H1 (cell line): Measurements from ENCODE around the gene TSGA10. TPM values are rescaled to one million over a fixed set of nuclear protein-coding genes. Genes with fewer than 3 reads are reported as not detected.

Experiments used
- CTCF ChIA-PET: fragments of 300-600 bp; sonication (Branson Sonifier 250); formaldehyde crosslinking; loops from one replicate; lab custom pipeline; 2021; ENCODE audit not compliant: partially characterized antibody; lab: Charles Lee
- POLR2A ChIA-PET: fragments of 300-600 bp; sonication (Branson Sonifier 250); formaldehyde crosslinking; loops from one replicate; lab custom pipeline; 2021; ENCODE audit warnings: inconsistent platforms; ENCODE audit not compliant: partially characterized antibody; lab: Charles Lee
- DNase-seq, 2 experiments: peaks; one replicate each; pipeline versions ENCODE4 v3.0.0 to v3.0.0-alpha.2; 2010 to 2022; ENCODE audit warnings: low spot score in 2 of 2, low read depth in 1 of 2, mixed read lengths in 1 of 2
- FAIRE-seq: peaks from 2 replicates; lab custom pipeline; 2011; peaks lifted over from hg19 to GRCh38; lab: Jason Lieb, UNC
- H2AFZ ChIP-seq: 2 replicates; pipeline ENCODE4 v1.8.1; 2012; ENCODE audit warnings: low read length, inconsistent platforms
- H2AK5ac ChIP-seq: 2 replicates; pipeline ENCODE4 v1.6.1; 2013; ENCODE audit warnings: low read depth, low read length
- H2BK120ac ChIP-seq: replicated peaks from 2 replicates; pipeline ENCODE3; 2013; ENCODE audit warnings: low read depth, low read length, inconsistent platforms
- H2BK12ac ChIP-seq: 2 replicates; pipeline ENCODE4 v1.6.1; 2013; ENCODE audit warnings: low read depth, low read length
- H2BK15ac ChIP-seq: 2 replicates; pipeline ENCODE4 v1.6.1; 2013; ENCODE audit warnings: low read length
- H2BK20ac ChIP-seq: 2 replicates; pipeline ENCODE4 v1.6.1; 2013; ENCODE audit warnings: low read length
- H2BK5ac ChIP-seq: 2 replicates; pipeline ENCODE4 v1.6.1; 2013; ENCODE audit warnings: low read depth, low read length
- H3K14ac ChIP-seq: 2 replicates; pipeline ENCODE4 v1.6.1; 2013; ENCODE audit warnings: inconsistent platforms; ENCODE audit not compliant: insufficient read length
- H3K18ac ChIP-seq: 2 replicates; pipeline ENCODE4 v1.6.1; 2013; ENCODE audit warnings: low read length; ENCODE audit errors: extremely low read depth
- H3K23ac ChIP-seq: 2 replicates; pipeline ENCODE4 v1.6.1; 2013; ENCODE audit warnings: inconsistent platforms; ENCODE audit not compliant: insufficient read length
- H3K23me2 ChIP-seq: 2 replicates; pipeline ENCODE4 v1.6.1; 2013; ENCODE audit warnings: low read depth, low read length
- H3K27ac ChIP-seq: 2 replicates; pipeline ENCODE4 v1.6.1; 2011; ENCODE audit warnings: low read depth, low read length, inconsistent platforms
- H3K27me3 ChIP-seq, 4 experiments: replicated peaks in 1 of 4; 1 replicate in 1 of 4; 2 replicates in 3 of 4; pipeline versions ENCODE4 v1.6.1 to v1.8.1; 2011 to 2013; ENCODE audit warnings: low read length in 3 of 4, mild to moderate bottlenecking in 3 of 4, inconsistent platforms in 2 of 4, mixed read lengths in 2 of 4, moderate library complexity in 1 of 4; ENCODE audit not compliant: control insufficient read depth in 3 of 4, insufficient read depth in 3 of 4; ENCODE audit errors: extremely low read depth in 1 of 4
- H3K36me3 ChIP-seq, 4 experiments: 2 replicates each; pipeline versions ENCODE4 v1.6.1 to v1.8.1; 2011 to 2013; ENCODE audit warnings: mild to moderate bottlenecking in 4 of 4, low read length in 3 of 4, moderate library complexity in 2 of 4, control low read depth in 1 of 4, inconsistent platforms in 1 of 4; ENCODE audit not compliant: insufficient read depth in 4 of 4, control insufficient read depth in 2 of 4
- H3K4ac ChIP-seq: replicated peaks from 2 replicates; pipeline ENCODE3; 2013; ENCODE audit warnings: low read length, low read depth, mixed read lengths, inconsistent platforms; ENCODE audit not compliant: insufficient read length
- H3K4me1 ChIP-seq, 4 experiments: replicated peaks in 1 of 4; 1 replicate in 1 of 4; 2 replicates in 3 of 4; pipeline versions ENCODE4 v1.6.1 to v1.8.1; 2011 to 2013; ENCODE audit warnings: low read length in 3 of 4, inconsistent platforms in 2 of 4, mixed read lengths in 1 of 4; ENCODE audit not compliant: insufficient read depth in 4 of 4, control insufficient read depth in 3 of 4
- H3K4me2 ChIP-seq, 2 experiments: 2 replicates each; pipeline versions ENCODE4 v1.6.1 to v1.8.1; 2011 to 2013; ENCODE audit warnings: low read depth in 2 of 2, low read length in 2 of 2, control low read depth in 1 of 2, inconsistent platforms in 1 of 2, mild to moderate bottlenecking in 1 of 2; ENCODE audit not compliant: insufficient read depth in 1 of 2
- H3K4me3 ChIP-seq, 4 experiments: fragments of 200-600, 300-600 bp in 1 of 4; sonication (generic), shearing (Covaris generic), sonication (Bioruptor Twin) in 1 of 4; 2 replicates each; pipeline versions ENCODE4 v1.5.1 to v1.8.1; 2011 to 2016; ENCODE audit warnings: low read length in 4 of 4, low read depth in 3 of 4, control low read depth in 2 of 4, inconsistent platforms in 2 of 4, mild to moderate bottlenecking in 2 of 4, mixed read lengths in 1 of 4, moderate library complexity in 1 of 4; ENCODE audit not compliant: insufficient read depth in 2 of 4; ENCODE audit errors: extremely low read depth in 1 of 4
- H3K56ac ChIP-seq: replicated peaks from 2 replicates; pipeline ENCODE3; 2013; ENCODE audit warnings: low read depth, mild to moderate bottlenecking, mixed read lengths, low read length, inconsistent platforms; ENCODE audit not compliant: insufficient read length
- H3K79me1 ChIP-seq: 2 replicates; pipeline ENCODE4 v1.6.1; 2013; ENCODE audit warnings: low read depth, low read length, control low read depth
- H3K79me2 ChIP-seq, 2 experiments: 2 replicates each; pipeline versions ENCODE4 v1.6.1 to v1.8.1; 2012 to 2013; ENCODE audit warnings: low read length in 2 of 2, mild to moderate bottlenecking in 2 of 2, inconsistent platforms in 1 of 2; ENCODE audit not compliant: insufficient read depth in 2 of 2, control insufficient read depth in 1 of 2
- H3K9ac ChIP-seq, 4 experiments: replicated peaks in 1 of 4; 1 replicate in 1 of 4; 2 replicates in 3 of 4; pipeline versions ENCODE4 v1.6.1 to v1.8.1; 2011 to 2013; ENCODE audit warnings: low read depth in 3 of 4, low read length in 3 of 4, control low read depth in 2 of 4, mild to moderate bottlenecking in 2 of 4, moderate library complexity in 2 of 4, inconsistent platforms in 1 of 4; ENCODE audit errors: extremely low read depth in 1 of 4
- H3K9me3 ChIP-seq, 2 experiments: 2 replicates each; pipeline versions ENCODE4 v1.6.1 to v1.8.1; 2012 to 2013; ENCODE audit warnings: mild to moderate bottlenecking in 2 of 2, moderate library complexity in 2 of 2, control low read depth in 1 of 2, inconsistent platforms in 1 of 2, low read depth in 1 of 2, low read length in 1 of 2, mixed read lengths in 1 of 2; ENCODE audit not compliant: insufficient read depth in 2 of 2
- H4K20me1 ChIP-seq, 2 experiments: replicated peaks in 1 of 2; 2 replicates each; pipeline versions ENCODE3 to v1.8.1; 2011 to 2013; ENCODE audit warnings: inconsistent platforms in 2 of 2, low read length in 2 of 2, mild to moderate bottlenecking in 1 of 2; ENCODE audit not compliant: insufficient read depth in 2 of 2, control insufficient read depth in 1 of 2
- H4K5ac ChIP-seq: 2 replicates; pipeline ENCODE4 v1.6.1; 2013; ENCODE audit warnings: low read length, low read depth, mixed read lengths, inconsistent platforms; ENCODE audit not compliant: insufficient read length
- H4K8ac ChIP-seq: 2 replicates; pipeline ENCODE4 v1.8.0; 2013; ENCODE audit warnings: mild to moderate bottlenecking, moderate library complexity, low read length, inconsistent platforms; ENCODE audit not compliant: insufficient read depth; ENCODE audit errors: extremely low read depth
- H4K91ac ChIP-seq: replicated peaks from 2 replicates; pipeline ENCODE3; 2013; ENCODE audit warnings: low read length, mixed read lengths, inconsistent platforms; ENCODE audit not compliant: insufficient read length
- ATF3 ChIP-seq: IDR thresholded peaks from 2 replicates; pipeline ENCODE4 v1.6.1; 2011; ENCODE audit warnings: low read depth, mild to moderate bottlenecking, low read length; ENCODE audit not compliant: insufficient read depth
- CBX5 ChIP-seq: fragments of 300-800, 300-1000 bp; sonication (generic); IDR thresholded peaks from 2 replicates; pipeline ENCODE4 v1.7.1; 2016; ENCODE audit warnings: antibody characterized with exemption, low read length, low read depth
- GTF2F1 ChIP-seq: IDR thresholded peaks from 2 replicates; pipeline ENCODE4 v1.6.1; 2012; ENCODE audit warnings: low read depth, low read length, improper control_type of control experiment, borderline replicate concordance
- MAFK ChIP-seq: IDR thresholded peaks from 2 replicates; pipeline ENCODE4 v1.6.1; 2012; ENCODE audit warnings: low read depth, mild to moderate bottlenecking, improper control_type of control experiment, low read length
- POLR2A ChIP-seq, 2 experiments: IDR thresholded peaks; 1 replicate in 1 of 2; 2 replicates in 1 of 2; pipeline ENCODE4 v1.6.1; 2011; ENCODE audit warnings: low read depth in 2 of 2, low read length in 2 of 2, mild to moderate bottlenecking in 2 of 2; ENCODE audit errors: control extremely low read depth in 1 of 2
- SUZ12 ChIP-seq: fragments of 200-600 bp; sonication (generic); IDR thresholded peaks from 2 replicates; pipeline ENCODE4 v1.6.1; 2012; ENCODE audit warnings: mild to moderate bottlenecking, inconsistent platforms, low read length, moderate library complexity, mixed read lengths
- TEAD4 ChIP-seq: IDR thresholded peaks from 2 replicates; pipeline ENCODE4 v1.6.1; 2012; ENCODE audit warnings: low read depth, low read length, inconsistent platforms, mixed read lengths
- USF2 ChIP-seq: IDR thresholded peaks from 2 replicates; pipeline ENCODE4 v1.6.1; 2011; ENCODE audit warnings: low read length, improper control_type of control experiment
- whole genome bisulfite sequencing, 2 experiments: shearing (Covaris generic) in 1 of 2; methylation state at CpG; one replicate each; pipeline versions ENCODE4 v1.1.6 to v1.1.7; 2013 to 2015; ENCODE audit warnings: low lambda C conversion rate in 2 of 2, mixed read lengths in 2 of 2, inconsistent platforms in 1 of 2, low coverage in 1 of 2, missing lambda C conversion rate in 1 of 2; ENCODE audit not compliant: insufficient replicate concordance in 2 of 2, insufficient coverage in 1 of 2, insufficient read length in 1 of 2; ENCODE audit errors: extremely low coverage in 1 of 2, missing lambda C conversion rate in 1 of 2; 5-methylcytosine and 5-hydroxymethylcytosine counted together
- polyA plus RNA-seq, 7 experiments: library from polyadenylated mRNA; depleted of rRNA in 3 of 7; stranded (reverse) in 5 of 7; unstranded in 2 of 7; fragments of >200 nt in 5 of 7; fragments of 200-250 nt in 2 of 7; gene quantifications; 1 replicate in 5 of 7; 2 replicates in 1 of 7; 4 replicates in 1 of 7; pipeline versions ENCODE4 v1.2.1 to v1.2.3, GENCODE V29; 2011 to 2013; ENCODE audit warnings: missing spikeins in 2 of 7, mixed read lengths in 2 of 7
- total RNA-seq: library from RNA; stranded (reverse); fragmentation: NEBNext Ultra II Directional; extraction: Animal tissue kit (Norgen Biotek cat#: 25700); gene quantifications from 2 replicates; pipeline ENCODE4 v1.2.1, GENCODE V29; 2021

The TSGA10 gene
- total and polyA plus RNA-seq, 2 of the 8 experiments (the other 6 are each of a cell fraction or from before 2014, with no cell fraction given), result 2.2 to 7.4 TPM

DNA sequence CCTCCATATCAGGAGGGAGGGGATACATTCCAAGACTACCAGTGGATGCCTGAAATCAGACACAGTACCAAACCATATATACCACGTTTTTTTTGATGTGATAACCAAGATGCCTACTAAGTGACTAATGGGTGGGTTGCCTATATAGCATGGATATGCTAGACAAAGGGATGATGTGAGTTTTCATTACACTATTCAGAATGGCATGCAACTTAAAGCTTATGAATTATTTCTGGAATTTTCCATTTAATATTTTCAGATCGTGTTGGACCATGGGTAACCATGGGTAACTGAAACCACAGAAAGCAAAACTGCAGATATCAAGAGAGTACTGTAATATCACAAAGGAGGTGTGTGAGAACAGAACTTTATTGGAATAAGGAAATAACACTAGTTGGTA, 179.1 kb downstream of the TSGA10 start:
- Histone ChIP-seq H2AFZ (no peak overlapping the region), H3K4me3 (no peak overlapping the region), H3K56ac (no peak overlapping the region), H4K5ac (no peak overlapping the region), H4K20me1 (no peaks in the 10 kb centered on the region), H4K91ac (no peak overlapping the region), H3K4me2 (no peak overlapping the region), H3K79me1 (no peaks in the 10 kb centered on the region), H2BK20ac (no peak overlapping the region), H3K36me3 (no peaks in the 10 kb centered on the region), H3K23me2 (no peaks in the 10 kb centered on the region), H3K79me2 (no peaks in the 10 kb centered on the region), H2BK12ac (no peak overlapping the region), H3K23ac (no peak overlapping the region), H3K4me1 (no peaks in the 10 kb centered on the region), H4K8ac (no peak overlapping the region), H2BK5ac (no peak overlapping the region), H3K27ac (no peak overlapping the region), H3K9me3 (peaks cover 18 to 24% of the 10 kb centered on the region in 2 experiments), H3K14ac (no peak overlapping the region), H2BK15ac (no peak overlapping the region), H2AK5ac (no peak overlapping the region), H3K18ac (no peak overlapping the region), H3K27me3 (no peaks in the 10 kb centered on the region), H3K9ac (no peak overlapping the region), H3K4ac (no peak overlapping the region), H2BK120ac (no peak overlapping the region)
- ChIA-PET CTCF (no interaction called here), POLR2A (no interaction called here)
- FAIRE-seq (no peak), DNase-seq (no peak)
- WGBS, 2 experiments, result 83% methylated on average over 2 of the region's 2 CpGs; no CpG with 5 or more reads in 1 of the 2 experiments
- TF ChIP-seq ATF3 (no peak), GTF2F1 (no peak), TEAD4 (no peak), POLR2A (IDR thresholded peaks at IDR 0.05; ENCODE audit: control extremely low read depth in 1 of 2, low read depth in 2 of 2, low read length in 2 of 2) (no peak), MAFK (no peak), SUZ12 (no peak), USF2 (no peak), CBX5 (no peak)
